Trophoblast cell (in vitro differentiated cells and primary cell): ENCODE measurements around the gene COPB1.

Experiments
- DNase-seq, 2 donors: peaks; one replicate each; pipeline ENCODE4 v3.0.0-alpha.2; 2016
- H2AFZ ChIP-seq: 2 replicates; pipeline ENCODE4 v1.6.1; 2013; ENCODE audit warnings: low read length, moderate library complexity, mild to moderate bottlenecking; ENCODE audit not compliant: insufficient read depth, poor library complexity
- H2AK5ac ChIP-seq: 2 replicates; pipeline ENCODE4 v1.6.1; 2013; ENCODE audit warnings: mild to moderate bottlenecking, low read length
- H2BK120ac ChIP-seq: 2 replicates; pipeline ENCODE4 v1.6.1; 2013; ENCODE audit warnings: low read length, mild to moderate bottlenecking, moderate library complexity; ENCODE audit not compliant: insufficient read depth, poor library complexity
- H2BK12ac ChIP-seq: 2 replicates; pipeline ENCODE4 v1.6.1; 2013; ENCODE audit warnings: mild to moderate bottlenecking, low read length, moderate library complexity
- H2BK5ac ChIP-seq: 2 replicates; pipeline ENCODE4 v1.6.1; 2013; ENCODE audit warnings: low read length, low read depth, moderate library complexity, mild to moderate bottlenecking; ENCODE audit not compliant: poor library complexity
- H3K14ac ChIP-seq: 2 replicates; pipeline ENCODE4 v1.6.1; 2013; ENCODE audit warnings: mild to moderate bottlenecking, low read length
- H3K18ac ChIP-seq: 2 replicates; pipeline ENCODE4 v1.6.1; 2013; ENCODE audit warnings: mild to moderate bottlenecking, low read length
- H3K23ac ChIP-seq: 2 replicates; pipeline ENCODE4 v1.6.1; 2013; ENCODE audit warnings: low read length
- H3K27ac ChIP-seq: 2 replicates; pipeline ENCODE4 v1.5.1; 2013; ENCODE audit warnings: low read depth, mild to moderate bottlenecking, inconsistent platforms, low read length, moderate library complexity
- H3K27me3 ChIP-seq: 2 replicates; pipeline ENCODE4 v1.6.1; 2013; ENCODE audit warnings: inconsistent platforms, mild to moderate bottlenecking, low read length, moderate library complexity; ENCODE audit not compliant: insufficient read depth
- H3K36me3 ChIP-seq, 2 experiments: 1 replicate in 1 of 2; 2 replicates in 1 of 2; pipeline ENCODE4 v1.6.1; 2013; ENCODE audit warnings: low read length in 2 of 2, mild to moderate bottlenecking in 2 of 2, moderate library complexity in 1 of 2; ENCODE audit not compliant: insufficient read depth in 2 of 2, control insufficient read depth in 1 of 2
- H3K4ac ChIP-seq: 2 replicates; pipeline ENCODE4 v1.6.1; 2013; ENCODE audit warnings: low read depth, mild to moderate bottlenecking, low read length, moderate library complexity
- H3K4me1 ChIP-seq, 2 experiments: 1 replicate in 1 of 2; 2 replicates in 1 of 2; pipeline ENCODE4 v1.6.1; 2013; ENCODE audit warnings: low read length in 2 of 2, mild to moderate bottlenecking in 2 of 2, moderate library complexity in 1 of 2; ENCODE audit not compliant: insufficient read depth in 2 of 2, control insufficient read depth in 1 of 2
- H3K4me2 ChIP-seq: 2 replicates; pipeline ENCODE4 v1.6.1; 2013; ENCODE audit warnings: inconsistent platforms, mild to moderate bottlenecking, low read length, moderate library complexity
- H3K4me3 ChIP-seq: 2 replicates; pipeline ENCODE4 v1.5.1; 2013; ENCODE audit warnings: mild to moderate bottlenecking, low read depth, low read length, inconsistent platforms
- H3K79me1 ChIP-seq: one replicate; pipeline ENCODE4 v1.6.1; 2013; ENCODE audit warnings: low read length
- H3K79me2 ChIP-seq: 2 replicates; pipeline ENCODE4 v1.6.1; 2013; ENCODE audit warnings: low read length, mild to moderate bottlenecking; ENCODE audit not compliant: control insufficient read depth, insufficient read depth, poor library complexity
- H3K9ac ChIP-seq: 2 replicates; pipeline ENCODE4 v1.6.1; 2013; ENCODE audit warnings: mild to moderate bottlenecking, low read length
- H3K9me3 ChIP-seq: 2 replicates; pipeline ENCODE4 v1.6.1; 2013; ENCODE audit warnings: low read depth, mild to moderate bottlenecking, control low read depth, inconsistent platforms, low read length; ENCODE audit not compliant: insufficient read depth
- H4K12ac ChIP-seq: 2 replicates; pipeline ENCODE4 v1.6.1; 2013; ENCODE audit warnings: low read depth, mild to moderate bottlenecking, low read length, moderate library complexity
- H4K8ac ChIP-seq: 2 replicates; pipeline ENCODE4 v1.6.1; 2013; ENCODE audit warnings: low read depth, mild to moderate bottlenecking, low read length, moderate library complexity
- H4K91ac ChIP-seq: one replicate; pipeline ENCODE4 v1.6.1; 2013; ENCODE audit warnings: low read depth, mild to moderate bottlenecking, low read length, moderate library complexity
- WGBS: extraction: QIAGEN DNeasy Blood & Tissue Kit; methylation state at CpG from one replicate; pipeline ENCODE4 v1.1.7; 2013; ENCODE audit warnings: missing lambda C conversion rate; ENCODE audit not compliant: insufficient read length, insufficient coverage; ENCODE audit errors: extremely low coverage; 5-methylcytosine and 5-hydroxymethylcytosine counted together

COPB1 gene

DNA sequence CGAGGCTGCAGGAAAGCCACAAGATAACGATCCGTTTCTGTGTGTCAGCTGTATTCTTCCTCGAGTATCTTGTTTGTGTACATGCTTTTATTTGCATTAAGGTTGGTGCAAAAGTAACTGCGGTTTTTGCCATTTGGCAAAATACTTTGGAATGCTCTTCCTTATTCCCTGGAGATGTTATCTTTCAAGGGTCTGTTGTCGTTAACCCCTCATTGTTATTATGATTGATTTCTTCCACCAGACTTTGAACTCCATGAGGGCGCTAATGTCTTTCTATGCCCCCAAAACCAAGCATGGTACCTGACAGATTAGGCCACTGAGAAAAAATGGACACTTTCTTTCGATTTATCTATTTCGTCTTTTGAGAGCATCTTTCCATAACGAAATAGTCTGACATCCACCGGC, 21.1 kb upstream of the COPB1 start:
- H3K79me2 ChIP-seq, result peaks cover 9% of the 10 kb centered on the region
- peak overlapping the region; percentile 71 for H3K27ac ChIP-seq
- peak overlapping the region; percentile 64 for H2BK120ac ChIP-seq
- H3K36me3 ChIP-seq, result peaks cover 4 to 9% of the 10 kb centered on the region in 2 experiments
- no peak overlapping the region for H3K4ac ChIP-seq
- H3K23ac ChIP-seq, result no peak overlapping the region
- peak overlapping the region; percentile 83 for H2AFZ ChIP-seq
- peak overlapping the region; percentile 32 for H4K12ac ChIP-seq
- H3K4me1 ChIP-seq, result no peaks in the 10 kb centered on the region
- H2BK12ac ChIP-seq, result no peak overlapping the region
- peak overlapping the region; percentile 90 for H4K8ac ChIP-seq
- H3K14ac ChIP-seq, result peak overlapping the region; percentile 68
- no CpG with 5 or more reads among the region's 11 CpGs for WGBS
- H3K18ac ChIP-seq, result peak overlapping the region; percentile 69
- peak overlapping the region; percentile 70 for H3K4me3 ChIP-seq
- H3K9me3 ChIP-seq, result no peaks in the 10 kb centered on the region
- H2AK5ac ChIP-seq, result no peak overlapping the region
- peak overlapping the region; percentile 88 for H2BK5ac ChIP-seq
- no peak for DNase-seq
- H3K27me3 ChIP-seq, result no peaks in the 10 kb centered on the region
- peaks cover 9% of the 10 kb centered on the region for H3K79me1 ChIP-seq
- H4K91ac ChIP-seq, result peak overlapping the region; percentile 45
- H3K9ac ChIP-seq, result peak overlapping the region; percentile 78
- peak overlapping the region; percentile 85 for H3K4me2 ChIP-seq

GRCh38 chr11:14519917-14520746, 20.5 kb upstream of the COPB1 start, which contains the start of gene PSMA1:
PSMA1 (minus strand) TSS chr11:14520386; CDS start chr11:14520299, 87 bp downstream.
- Histone ChIP-seq H3K9me3 (no peaks in the 10 kb centered on the region), H3K4me2 (peak within 1 kb of the TSS; percentile 85), H3K27ac (peak within 1 kb of the TSS; percentile 85), H4K12ac (peak within 1 kb of the TSS; percentile 76), H2AK5ac (peak within 1 kb of the TSS; percentile 9), H2BK5ac (peak within 1 kb of the TSS; percentile 88), H3K27me3 (no peaks in the 10 kb centered on the region), H3K18ac (peak within 1 kb of the TSS; percentile 79), H4K8ac (peak within 1 kb of the TSS; percentile 93), H2BK120ac (peak within 1 kb of the TSS; percentile 65), H3K14ac (peak within 1 kb of the TSS; percentile 83), H2BK12ac (no peak within 1 kb of the TSS), H4K91ac (peak within 1 kb of the TSS; percentile 69), H3K36me3 (peaks cover 6 to 11% of the 10 kb centered on the region in 2 experiments), H2AFZ (peak within 1 kb of the TSS; percentile 83), H3K9ac (peak within 1 kb of the TSS; percentile 98), H3K4me3 (peak within 1 kb of the TSS; percentile 92), H3K23ac (no peak within 1 kb of the TSS), H3K79me2 (peaks cover 9% of the 10 kb centered on the region), H3K79me1 (peaks cover 9% of the 10 kb centered on the region), H3K4me1 (no peaks in the 10 kb centered on the region), H3K4ac (peak within 1 kb of the TSS; percentile 81)
- DNase-seq, result peak; percentile 97 to 98
- no CpG with 5 or more reads among the region's 56 CpGs for WGBS

- peak overlapping the region; percentile 98 for H3K9ac ChIP-seq
- H2AK5ac ChIP-seq, result no peak overlapping the region
- H2BK120ac ChIP-seq, result no peak overlapping the region
- peak overlapping the region; percentile 92 for H3K4me3 ChIP-seq
- H3K79me1 ChIP-seq, result peaks cover 9% of the 10 kb centered on the region
- no peaks in the 10 kb centered on the region for H3K9me3 ChIP-seq
- H2BK5ac ChIP-seq, result peak overlapping the region; percentile 74
- no peak for DNase-seq
- no peak overlapping the region for H3K23ac ChIP-seq
- H3K4me2 ChIP-seq, result peak overlapping the region; percentile 63
- H4K91ac ChIP-seq, result peak overlapping the region; percentile 69
- H3K27me3 ChIP-seq, result no peaks in the 10 kb centered on the region
- WGBS, result no CpG with 5 or more reads among the region's 10 CpGs
- peaks cover 6 to 11% of the 10 kb centered on the region in 2 experiments for H3K36me3 ChIP-seq
- H4K12ac ChIP-seq, result peak overlapping the region; percentile 76
- H2AFZ ChIP-seq, result peak overlapping the region; percentile 72
- peak overlapping the region; percentile 83 for H3K14ac ChIP-seq
- H3K27ac ChIP-seq, result peak overlapping the region; percentile 85
- peak overlapping the region; percentile 81 for H3K4ac ChIP-seq
- H3K4me1 ChIP-seq, result no peaks in the 10 kb centered on the region
- peaks cover 9% of the 10 kb centered on the region for H3K79me2 ChIP-seq
- peak overlapping the region; percentile 79 for H3K18ac ChIP-seq
- peak overlapping the region; percentile 93 for H4K8ac ChIP-seq
- no peak overlapping the region for H2BK12ac ChIP-seq
These were observed 19.9 kb upstream of the COPB1 start for GRCh38 chr11:14519597-14519916.

- Histone ChIP-seq H3K4me2 (peak overlapping the region; percentile 63), H3K23ac (no peak overlapping the region), H3K36me3 (peaks cover 6 to 11% of the 10 kb centered on the region in 2 experiments), H3K4ac (no peak overlapping the region), H4K91ac (no peak overlapping the region), H2BK5ac (no peak overlapping the region), H3K79me1 (peaks cover 9% of the 10 kb centered on the region), H2AFZ (no peak overlapping the region), H3K4me1 (no peaks in the 10 kb centered on the region), H3K14ac (no peak overlapping the region), H3K27me3 (no peaks in the 10 kb centered on the region), H2AK5ac (no peak overlapping the region), H3K9ac (no peak overlapping the region), H3K4me3 (no peak overlapping the region), H3K18ac (no peak overlapping the region), H3K9me3 (no peaks in the 10 kb centered on the region), H4K8ac (no peak overlapping the region), H2BK120ac (no peak overlapping the region), H3K79me2 (peaks cover 9% of the 10 kb centered on the region), H3K27ac (no peak overlapping the region), H2BK12ac (no peak overlapping the region), H4K12ac (no peak overlapping the region)
- DNase-seq, result no peak
- no CpG with 5 or more reads among the region's 3 CpGs for WGBS
These were observed 19.2 kb upstream of the COPB1 start for GRCh38 chr11:14518820-14519219.
